Neural progenitor cell (in vitro differentiated cells): ENCODE data around the gene SLC17A7. TPM values are rescaled to one million over a fixed set of nuclear protein-coding genes. Genes with fewer than 3 reads are reported as not detected.
A peak's percentile ranks its signal among the peaks of the same experiment; 100 is the strongest.

ENCODE experiments used
- DNase-seq: peaks from one replicate; pipeline ENCODE4 v3.0.0-alpha.2; 2016; ENCODE audit warnings: low spot score
- H2AFZ ChIP-seq: fragments of 200-600 bp; sonication (generic); replicated peaks from 2 replicates; pipeline ENCODE4 v1.6.1; 2016; ENCODE audit warnings: antibody characterized with exemption
- H3F3A ChIP-seq: fragments of 200-600 bp; sonication (generic); 2 replicates; pipeline ENCODE4 v1.6.1; 2016; ENCODE audit warnings: antibody characterized with exemption, low read depth
- H3K27ac ChIP-seq: fragments of 200-600 bp; sonication (generic); 2 replicates; pipeline ENCODE4 v1.5.1; 2016; ENCODE audit warnings: mild to moderate bottlenecking
- H3K27me3 ChIP-seq: fragments of 200-600 bp; sonication (generic); 2 replicates; pipeline ENCODE4 v1.6.1; 2016; ENCODE audit warnings: mild to moderate bottlenecking, moderate library complexity
- H3K36me3 ChIP-seq: fragments of 200-600 bp; sonication (generic); 2 replicates; pipeline ENCODE4 v1.5.1; 2016
- H3K4me1 ChIP-seq: fragments of 200-600 bp; sonication (generic); 2 replicates; pipeline ENCODE4 v1.6.1; 2016; ENCODE audit warnings: mixed run types
- H3K4me2 ChIP-seq: fragments of 200-600 bp; sonication (generic); 2 replicates; pipeline ENCODE4 v1.6.1; 2016
- H3K4me3 ChIP-seq: fragments of 200-600 bp; sonication (generic); 2 replicates; pipeline ENCODE4 v1.5.1; 2016
- H3K79me2 ChIP-seq: fragments of 200-600 bp; sonication (generic); 2 replicates; pipeline ENCODE4 v1.6.1; 2016; ENCODE audit warnings: low read depth
- H3K9ac ChIP-seq: fragments of 200-600 bp; sonication (generic); 2 replicates; pipeline ENCODE4 v1.6.1; 2016
- H3K9me3 ChIP-seq: fragments of 200-600 bp; sonication (generic); 2 replicates; pipeline ENCODE4 v1.5.1; 2016; ENCODE audit warnings: low read depth
- H4K20me1 ChIP-seq: fragments of 200-600 bp; sonication (generic); 2 replicates; pipeline ENCODE4 v1.6.1; 2016; ENCODE audit warnings: low read depth
- H3K27ac Mint-ChIP-seq: 3 replicates; pipeline ENCODE4 v1.8.0; 2021; ENCODE audit warnings: mixed read lengths
- H3K27me3 Mint-ChIP-seq: 2 replicates; pipeline ENCODE4 v1.8.0; 2022; ENCODE audit warnings: low read depth, mild to moderate bottlenecking, inconsistent platforms, moderate library complexity, mixed read lengths; ENCODE audit not compliant: insufficient read depth
- H3K36me3 Mint-ChIP-seq: 3 replicates; pipeline ENCODE4 v1.8.0; 2021; ENCODE audit warnings: mixed read lengths
- H3K4me1 Mint-ChIP-seq: 3 replicates; pipeline ENCODE4 v1.8.0; 2021; ENCODE audit warnings: mixed read lengths
- H3K4me3 Mint-ChIP-seq: 3 replicates; pipeline ENCODE4 v1.8.0; 2021; ENCODE audit warnings: mild to moderate bottlenecking, moderate library complexity, mixed read lengths
- H3K9me3 Mint-ChIP-seq: 3 replicates; pipeline ENCODE4 v1.8.0; 2020; ENCODE audit warnings: mixed read lengths
- EZH2 ChIP-seq: fragments of 200-600 bp; sonication (generic); IDR thresholded peaks from 2 replicates; pipeline ENCODE4 v1.6.1; 2017; ENCODE audit warnings: antibody characterized with exemption, mild to moderate bottlenecking, moderate library complexity
- EZH2phosphoT487 ChIP-seq: fragments of 200-600 bp; sonication (generic); IDR thresholded peaks from 2 replicates; pipeline ENCODE4 v1.6.1; 2017; ENCODE audit warnings: antibody characterized with exemption
- total RNA-seq: library from RNA; depleted of rRNA; stranded (reverse); fragments of >200 nt; gene quantifications from 2 replicates; pipeline ENCODE4 v1.2.3, GENCODE V29; 2015; ENCODE audit warnings: low replicate concordance
- TF ChIP-seq, protein P1 (sequence below): fragments of 200-600 bp; sonication (generic); IDR thresholded peaks from 2 replicates; pipeline ENCODE4 v1.5.1; 2017; ENCODE audit warnings: antibody characterized with exemption, mild to moderate bottlenecking

The SLC17A7 gene
- total RNA-seq, 1 donor from 2014 or later, result 1.4 TPM

DNA sequence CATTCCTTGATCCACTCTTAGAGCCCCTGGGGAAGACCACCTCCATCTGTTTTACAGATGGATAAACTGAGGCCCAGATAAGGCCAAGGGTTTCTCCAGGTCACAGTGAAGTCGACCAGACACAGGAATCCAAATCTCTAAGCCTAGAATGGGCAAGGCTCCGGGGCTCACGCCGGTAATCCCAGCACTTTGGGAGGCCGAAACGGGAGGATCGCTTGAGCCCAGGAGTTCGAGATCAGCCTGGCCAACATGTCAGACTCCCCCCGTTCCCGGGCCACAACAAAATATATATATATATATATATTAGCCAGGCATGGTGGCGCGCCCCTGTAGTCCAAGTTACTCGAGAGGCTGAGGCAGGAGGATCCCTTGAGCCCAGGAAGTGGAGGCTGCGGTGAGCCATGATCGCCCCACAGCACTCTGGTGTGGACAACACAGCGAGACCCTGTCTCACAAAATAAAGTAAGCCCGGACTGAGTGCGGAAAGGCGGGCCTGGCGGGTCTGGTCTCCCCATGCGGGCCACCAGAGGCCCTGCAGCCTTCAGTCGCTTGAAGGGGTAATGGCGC lies 45.5 kb upstream of the SLC17A7 start:
- Histone ChIP-seq H2AFZ (no peak overlapping the region), H3K36me3 (peaks cover 4% of the 10 kb centered on the region), H3K79me2 (peaks cover 37% of the 10 kb centered on the region), H3K27ac (no peak overlapping the region), H3K4me3 (no peak overlapping the region), H3K27me3 (no peaks in the 10 kb centered on the region), H3K4me1 (peaks cover 9% of the 10 kb centered on the region), H3F3A (peaks cover 50% of the 10 kb centered on the region), H4K20me1 (peaks cover 40% of the 10 kb centered on the region), H3K9ac (no peak overlapping the region), H3K4me2 (no peak overlapping the region), H3K9me3 (no peaks in the 10 kb centered on the region)
- H3K27ac Mint-ChIP-seq, result peak overlapping the region; percentile 98
- no peaks in the 10 kb centered on the region for H3K9me3 Mint-ChIP-seq
- H3K27me3 Mint-ChIP-seq, result peaks cover 4% of the 10 kb centered on the region
- TF ChIP-seq, protein P1, sequence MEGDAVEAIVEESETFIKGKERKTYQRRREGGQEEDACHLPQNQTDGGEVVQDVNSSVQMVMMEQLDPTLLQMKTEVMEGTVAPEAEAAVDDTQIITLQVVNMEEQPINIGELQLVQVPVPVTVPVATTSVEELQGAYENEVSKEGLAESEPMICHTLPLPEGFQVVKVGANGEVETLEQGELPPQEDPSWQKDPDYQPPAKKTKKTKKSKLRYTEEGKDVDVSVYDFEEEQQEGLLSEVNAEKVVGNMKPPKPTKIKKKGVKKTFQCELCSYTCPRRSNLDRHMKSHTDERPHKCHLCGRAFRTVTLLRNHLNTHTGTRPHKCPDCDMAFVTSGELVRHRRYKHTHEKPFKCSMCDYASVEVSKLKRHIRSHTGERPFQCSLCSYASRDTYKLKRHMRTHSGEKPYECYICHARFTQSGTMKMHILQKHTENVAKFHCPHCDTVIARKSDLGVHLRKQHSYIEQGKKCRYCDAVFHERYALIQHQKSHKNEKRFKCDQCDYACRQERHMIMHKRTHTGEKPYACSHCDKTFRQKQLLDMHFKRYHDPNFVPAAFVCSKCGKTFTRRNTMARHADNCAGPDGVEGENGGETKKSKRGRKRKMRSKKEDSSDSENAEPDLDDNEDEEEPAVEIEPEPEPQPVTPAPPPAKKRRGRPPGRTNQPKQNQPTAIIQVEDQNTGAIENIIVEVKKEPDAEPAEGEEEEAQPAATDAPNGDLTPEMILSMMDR, result peak; percentile 25
- TF ChIP-seq EZH2, result no peak
- peaks cover 26% of the 10 kb centered on the region for H3K4me1 Mint-ChIP-seq
- no peak for DNase-seq
- H3K36me3 Mint-ChIP-seq, result peaks cover 21% of the 10 kb centered on the region
- H3K4me3 Mint-ChIP-seq, result peak overlapping the region; percentile 98

DNA sequence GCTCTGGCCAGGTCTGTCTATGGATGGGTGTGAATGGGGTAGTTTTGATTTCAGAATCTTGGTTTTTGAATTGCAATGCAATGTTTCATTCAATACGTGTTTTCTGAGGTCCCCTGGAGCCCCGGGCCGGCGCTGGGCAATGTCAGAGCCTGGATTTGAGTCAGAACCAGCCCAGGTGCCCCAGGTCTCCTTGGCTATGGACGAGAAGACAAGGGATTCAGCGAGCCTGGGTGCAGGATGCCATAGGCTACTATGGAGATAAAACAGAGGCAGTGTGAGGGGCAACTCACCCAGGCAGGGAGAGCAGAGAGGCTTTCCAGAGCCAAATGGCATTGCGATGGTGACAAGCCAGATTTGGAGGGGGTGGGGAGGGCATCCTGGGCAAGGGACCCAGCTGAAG lies 44.9 kb upstream of the SLC17A7 start:
- H3K4me2 ChIP-seq, result no peak overlapping the region
- no peak overlapping the region for H3K27ac ChIP-seq
- H3F3A ChIP-seq, result peaks cover 44% of the 10 kb centered on the region
- Mint-ChIP-seq H3K36me3 (peaks cover 17% of the 10 kb centered on the region), H3K27ac (peak overlapping the region; percentile 76), H3K27me3 (peaks cover 4% of the 10 kb centered on the region), H3K9me3 (no peaks in the 10 kb centered on the region), H3K4me1 (peaks cover 26% of the 10 kb centered on the region), H3K4me3 (peak overlapping the region; percentile 73)
- no peaks in the 10 kb centered on the region for H3K27me3 ChIP-seq
- H3K79me2 ChIP-seq, result peaks cover 37% of the 10 kb centered on the region
- H2AFZ ChIP-seq, result no peak overlapping the region
- peak; percentile 0 for DNase-seq
- H3K9me3 ChIP-seq, result no peaks in the 10 kb centered on the region
- H3K4me1 ChIP-seq, result peaks cover 9% of the 10 kb centered on the region
- peaks cover 4% of the 10 kb centered on the region for H3K36me3 ChIP-seq
- no peak for TF ChIP-seq EZH2
- TF ChIP-seq, protein P1, result no peak
- no peak for TF ChIP-seq EZH2phosphoT487
- H3K4me3 ChIP-seq, result no peak overlapping the region
- peaks cover 36% of the 10 kb centered on the region for H4K20me1 ChIP-seq
- H3K9ac ChIP-seq, result no peak overlapping the region

DNA sequence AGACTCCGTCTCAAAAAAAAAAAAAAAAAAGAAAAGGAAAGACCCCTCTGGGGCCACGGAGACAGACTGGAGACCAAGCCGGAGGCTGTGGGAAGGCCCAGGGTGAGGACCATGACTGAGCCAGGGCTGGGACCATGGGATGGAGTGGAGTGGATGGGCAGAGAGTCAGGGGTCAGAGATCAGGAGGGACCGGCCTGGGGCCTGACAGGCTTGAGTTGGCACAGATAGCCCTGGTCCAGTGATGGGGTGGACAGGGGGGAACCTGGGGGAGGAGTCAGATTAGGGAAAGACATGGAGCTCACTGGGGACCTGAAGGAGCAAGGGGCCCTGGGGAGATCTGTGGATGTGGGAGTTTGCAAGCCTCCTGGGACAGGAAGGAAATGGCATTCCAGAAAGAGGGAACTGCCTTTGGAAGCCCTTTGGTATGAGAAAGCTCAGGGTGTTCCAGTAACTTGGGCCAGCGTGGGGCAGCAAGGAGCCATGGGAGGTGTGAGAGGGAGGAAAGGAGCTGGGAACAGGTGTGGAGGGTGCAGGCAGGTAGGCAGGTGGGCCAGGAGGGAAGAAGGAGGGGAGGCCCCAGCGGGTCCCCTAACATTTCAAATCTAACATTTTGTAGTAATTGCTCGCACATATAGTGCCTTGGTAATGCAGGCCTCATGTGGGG lies 39.8 kb upstream of the SLC17A7 start:
- no peaks in the 10 kb centered on the region for H3K79me2 ChIP-seq
- no peak overlapping the region for H3K4me3 ChIP-seq
- H3K27ac Mint-ChIP-seq, result no peak overlapping the region
- H3K27me3 Mint-ChIP-seq, result peaks cover 4% of the 10 kb centered on the region
- no peaks in the 10 kb centered on the region for H4K20me1 ChIP-seq
- no peaks in the 10 kb centered on the region for H3K36me3 Mint-ChIP-seq
- no peaks in the 10 kb centered on the region for H3K4me1 ChIP-seq
- TF ChIP-seq, protein P1, result no peak
- TF ChIP-seq EZH2, result no peak
- TF ChIP-seq EZH2phosphoT487, result no peak
- no peak overlapping the region for H3K4me3 Mint-ChIP-seq
- H3K27ac ChIP-seq, result no peak overlapping the region
- H3K36me3 ChIP-seq, result no peaks in the 10 kb centered on the region
- H3F3A ChIP-seq, result peaks cover 13% of the 10 kb centered on the region
- DNase-seq, result no peak
- no peaks in the 10 kb centered on the region for H3K27me3 ChIP-seq
- H2AFZ ChIP-seq, result no peak overlapping the region
- H3K4me1 Mint-ChIP-seq, result peaks cover 4% of the 10 kb centered on the region
- H3K9me3 Mint-ChIP-seq, result no peaks in the 10 kb centered on the region
- H3K9ac ChIP-seq, result no peak overlapping the region
- H3K9me3 ChIP-seq, result no peaks in the 10 kb centered on the region
- no peak overlapping the region for H3K4me2 ChIP-seq
